Activated CD8-positive, alpha-beta T cell treated with anti-CD3 and anti-CD28 coated beads for 36 hours (primary cell): ENCODE data around the gene FABP1. TPM values are rescaled to one million over a fixed set of nuclear protein-coding genes. Genes with fewer than 3 reads are reported as not detected.

Source experiments
- ATAC-seq: fragments of 200-7000 bp; cut with Tn5 transposase; one replicate; pipeline ENCODE4 v1.10.0; 2021; ENCODE audit warnings: mild to moderate bottlenecking, moderate library complexity
- CTCF ChIA-PET: fragments of 350-600 bp; sonication (Branson Sonifier 250); formaldehyde crosslinking; loops from one replicate; lab custom pipeline; 2021; ENCODE audit warnings: antibody characterized with exemption; lab: Charles Lee
- POLR2A ChIA-PET: fragments of 350-600 bp; sonication (Branson Sonifier 250); formaldehyde crosslinking; loops from one replicate; lab custom pipeline; 2021; ENCODE audit warnings: antibody characterized with exemption; lab: Charles Lee
- DNase-seq: peaks from one replicate; pipeline ENCODE4 v3.0.0-alpha.2; 2020
- H3K27ac Mint-ChIP-seq: one replicate; pipeline ENCODE4 v1.8.0; 2021; ENCODE audit warnings: mild to moderate bottlenecking, mixed read lengths
- H3K27me3 Mint-ChIP-seq: one replicate; pipeline ENCODE4 v1.8.0; 2021; ENCODE audit warnings: mixed read lengths
- H3K36me3 Mint-ChIP-seq: one replicate; pipeline ENCODE4 v1.8.0; 2021; ENCODE audit warnings: low read depth, mixed read lengths
- H3K4me1 Mint-ChIP-seq: one replicate; pipeline ENCODE4 v1.8.0; 2021; ENCODE audit warnings: low read depth, mixed read lengths
- H3K4me3 Mint-ChIP-seq: one replicate; pipeline ENCODE4 v1.8.0; 2021; ENCODE audit warnings: mild to moderate bottlenecking, moderate library complexity, mixed read lengths
- H3K9me3 Mint-ChIP-seq: one replicate; pipeline ENCODE4 v1.8.0; 2021; ENCODE audit warnings: mixed read lengths
- CTCF ChIP-seq: fragments of 200-600 bp; IDR thresholded peaks from one replicate; pipeline ENCODE4 v1.8.0; 2022; ENCODE audit warnings: antibody characterized with exemption, mild to moderate bottlenecking
- intact Hi-C: fragments of 100-400 bp; cut with micrococcal nuclease; formaldehyde crosslinking; loops from one replicate; pipeline ENCODE4 v1.10.0; 2022
- microRNA-seq: library from miRNA; unstranded; fragments of <30 nt; microRNA quantifications from one replicate; pipeline ENCODE4 v1.2.0, GENCODE V29; 2022; ENCODE audit warnings: borderline microRNAs expressed, borderline replicate concordance
- total RNA-seq, 2 experiments: library from RNA; stranded (reverse); gene quantifications; one replicate each; pipeline ENCODE4 v1.2.3, GENCODE V29; 2021

The FABP1 gene
- total RNA-seq, 2 experiments from 2014 or later = not detected

- CTCF ChIA-PET = interaction anchor here (2.1 kb wide), 1 partner anchor 18 kb away, joined by 8 read pairs; no protein-coding TSS in a partner anchor
- no peak for ATAC-seq
- POLR2A ChIA-PET = no interaction called here
- TF ChIP-seq CTCF = no peak
- no peak for DNase-seq
- no peak overlapping the region for H3K27ac Mint-ChIP-seq
- H3K36me3 Mint-ChIP-seq = no peaks in the 10 kb centered on the region
- intact Hi-C loops = no loop called here
- H3K4me1 Mint-ChIP-seq = no peaks in the 10 kb centered on the region
- no peaks in the 10 kb centered on the region for H3K27me3 Mint-ChIP-seq
- no peak overlapping the region for H3K4me3 Mint-ChIP-seq
- no peaks in the 10 kb centered on the region for H3K9me3 Mint-ChIP-seq
Observed at GRCh38 chr2:88078643-88079172, 49.2 kb downstream of the FABP1 start.

GRCh38 chr2:88077080-88077479 is 50.8 kb downstream of the FABP1 start:
- Mint-ChIP-seq H3K27ac (no peak overlapping the region), H3K4me3 (no peak overlapping the region), H3K36me3 (no peaks in the 10 kb centered on the region), H3K9me3 (no peaks in the 10 kb centered on the region), H3K27me3 (no peaks in the 10 kb centered on the region), H3K4me1 (no peaks in the 10 kb centered on the region)
- DNase-seq (no peak), ATAC-seq (no peak)
- CTCF ChIA-PET = interaction anchor here (2.1 kb wide), 1 partner anchor 17 kb away, joined by 8 read pairs; no protein-coding TSS in a partner anchor
- intact Hi-C loops = no loop called here
- POLR2A ChIA-PET = no interaction called here
- no peak for TF ChIP-seq CTCF

GRCh38 chr2:88074854-88075292 is 53.0 kb downstream of the FABP1 start:
- H3K4me1 Mint-ChIP-seq = no peaks in the 10 kb centered on the region
- H3K4me3 Mint-ChIP-seq = no peak overlapping the region
- no peak for DNase-seq
- H3K9me3 Mint-ChIP-seq = no peaks in the 10 kb centered on the region
- no peaks in the 10 kb centered on the region for H3K27me3 Mint-ChIP-seq
- POLR2A ChIA-PET = no interaction called here
- H3K36me3 Mint-ChIP-seq = no peaks in the 10 kb centered on the region
- intact Hi-C loops = no loop called here
- CTCF ChIA-PET = interaction anchor here (2.5 kb wide), 1 partner anchor 14 kb away, joined by 14 read pairs; no protein-coding TSS in a partner anchor
- TF ChIP-seq CTCF = no peak
- H3K27ac Mint-ChIP-seq = no peak overlapping the region
- ATAC-seq = no peak

GRCh38 chr2:88074150-88074549 is 53.7 kb downstream of the FABP1 start:
- ChIA-PET POLR2A (no interaction called here), CTCF (interaction anchor here (2.5 kb wide), 1 partner anchor 13 kb away, joined by 14 read pairs; no protein-coding TSS in a partner anchor)
- DNase-seq = no peak
- no peaks in the 10 kb centered on the region for H3K36me3 Mint-ChIP-seq
- ATAC-seq = no peak
- no peaks in the 10 kb centered on the region for H3K27me3 Mint-ChIP-seq
- H3K27ac Mint-ChIP-seq = no peak overlapping the region
- H3K4me3 Mint-ChIP-seq = no peak overlapping the region
- intact Hi-C loops = no loop called here
- H3K4me1 Mint-ChIP-seq = no peaks in the 10 kb centered on the region
- no peak for TF ChIP-seq CTCF
- no peaks in the 10 kb centered on the region for H3K9me3 Mint-ChIP-seq

Small RNA genes within 50 kb of the gene (microRNA-seq; reads per million reads assigned to microRNA genes)
- not detected for gene MIR4780

Other genes starting within 250 kb of the FABP1 start
- gene RNU2-63P, start 111.5 kb downstream of the FABP1 start, total RNA-seq = 1 to 10 TPM; 6.0 to 7.6 TPM
- 10 to 100 TPM; 10.8 to 11.1 TPM for gene KRCC1, start 72.3 kb downstream of the FABP1 start, total RNA-seq
- not detected for gene SMYD1, start 60.2 kb downstream of the FABP1 start, total RNA-seq
- gene THNSL2, start 42.3 kb upstream of the FABP1 start, total RNA-seq = under 1 TPM in 1 of 2 experiments, not detected in 1; 0.38 TPM